HEK293T (cell line): ENCODE results near the gene ST3GAL4.

Experiments
- CTCF ChIA-PET: fragments of 350-600 bp; formaldehyde crosslinking; extraction: SDS; loops from one replicate; lab custom pipeline; 2021; ENCODE audit warnings: antibody characterized with exemption, inconsistent platforms; lab: Yijun Ruan, JAX
- POLR2A ChIA-PET: fragments of 350-600 bp; formaldehyde crosslinking; extraction: SDS; loops from one replicate; lab custom pipeline; 2020; ENCODE audit warnings: antibody characterized with exemption, inconsistent platforms; lab: Yijun Ruan, JAX
- DNase-seq: peaks from one replicate; pipeline ENCODE4 v3.0.0; 2012; ENCODE audit warnings: mixed read lengths; ENCODE audit errors: extremely low spot score
- ARNT ChIP-seq: fragments of 450-650 bp; IDR thresholded peaks from 2 replicates; pipeline ENCODE4 v1.6.1; 2017; ENCODE audit warnings: mild to moderate bottlenecking
- BHLHE40 ChIP-seq: fragments of 450-650 bp; IDR thresholded peaks from 2 replicates; pipeline ENCODE4 v1.6.1; 2016; ENCODE audit warnings: mild to moderate bottlenecking, moderate library complexity, borderline replicate concordance
- CTBP1 ChIP-seq: fragments of 450-650 bp; IDR thresholded peaks from 2 replicates; pipeline ENCODE4 v1.6.1; 2016; ENCODE audit warnings: borderline replicate concordance
- ELF4 ChIP-seq: fragments of 450-650 bp; IDR thresholded peaks from 2 replicates; pipeline ENCODE4 v1.6.1; 2017; ENCODE audit warnings: antibody characterized with exemption
- FOXA1 ChIP-seq: fragments of 450-650 bp; IDR thresholded peaks from 2 replicates; pipeline ENCODE4 v1.6.1; 2016; ENCODE audit warnings: mild to moderate bottlenecking
- FOXK2 ChIP-seq: fragments of 450-650 bp; IDR thresholded peaks from 2 replicates; pipeline ENCODE4 v1.6.1; 2016; ENCODE audit warnings: mild to moderate bottlenecking
- FOXM1 ChIP-seq: fragments of 450-650 bp; IDR thresholded peaks from 2 replicates; pipeline ENCODE4 v1.6.1; 2017; ENCODE audit warnings: mild to moderate bottlenecking, borderline replicate concordance
- HDGF ChIP-seq: fragments of 450-650 bp; IDR thresholded peaks from 2 replicates; pipeline ENCODE4 v1.6.1; 2017; ENCODE audit warnings: antibody characterized with exemption, borderline replicate concordance
- L3MBTL2 ChIP-seq: fragments of 450-650 bp; conservative IDR thresholded peaks from 2 replicates; pipeline ENCODE4 v1.6.1; 2016; ENCODE audit warnings: mild to moderate bottlenecking
- LEF1 ChIP-seq: fragments of 450-650 bp; IDR thresholded peaks from 2 replicates; pipeline ENCODE4 v1.6.1; 2017; ENCODE audit warnings: mild to moderate bottlenecking, borderline replicate concordance
- NFRKB ChIP-seq: fragments of 450-650 bp; IDR thresholded peaks from 2 replicates; pipeline ENCODE4 v1.6.1; 2016; ENCODE audit warnings: mild to moderate bottlenecking, moderate library complexity
- SP1 ChIP-seq: fragments of 450-650 bp; IDR thresholded peaks from 2 replicates; pipeline ENCODE4 v1.6.1; 2017
- SUZ12 ChIP-seq: fragments of 450-650 bp; IDR thresholded peaks from 2 replicates; pipeline ENCODE4 v1.6.1; 2016; ENCODE audit warnings: mild to moderate bottlenecking
- TARDBP ChIP-seq: fragments of 450-650 bp; IDR thresholded peaks from 2 replicates; pipeline ENCODE4 v1.6.1; 2016
- ZNF384 ChIP-seq: fragments of 450-650 bp; IDR thresholded peaks from 2 replicates; pipeline ENCODE4 v1.6.1; 2016
- TF ChIP-seq, protein P1 (sequence below): fragments of 450-650 bp; IDR thresholded peaks from 2 replicates; pipeline ENCODE4 v1.6.1; 2016

ST3GAL4 gene

DNA sequence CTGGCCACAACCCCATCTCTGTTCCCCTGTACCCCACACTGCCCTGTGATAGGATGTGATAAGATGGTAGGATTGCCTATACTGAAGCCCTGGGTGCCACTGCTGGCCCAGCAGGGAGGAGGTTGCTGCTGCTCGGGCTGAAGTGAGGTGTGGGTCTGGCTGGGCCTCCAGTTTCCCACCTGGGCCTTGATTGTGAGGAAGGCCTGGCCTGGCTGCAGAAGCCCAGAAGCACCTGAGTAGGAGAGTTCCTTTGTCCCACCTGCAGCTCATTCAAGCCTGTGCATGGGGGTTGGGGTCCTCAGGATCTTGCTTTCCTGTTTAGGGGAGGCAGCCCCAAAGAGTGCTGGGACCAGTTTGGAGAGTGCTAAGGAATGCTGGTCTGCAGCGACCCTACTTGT, 3.3 kb downstream of the ST3GAL4 start:
- POLR2A ChIA-PET: no interaction called here
- no peak for DNase-seq

DNA sequence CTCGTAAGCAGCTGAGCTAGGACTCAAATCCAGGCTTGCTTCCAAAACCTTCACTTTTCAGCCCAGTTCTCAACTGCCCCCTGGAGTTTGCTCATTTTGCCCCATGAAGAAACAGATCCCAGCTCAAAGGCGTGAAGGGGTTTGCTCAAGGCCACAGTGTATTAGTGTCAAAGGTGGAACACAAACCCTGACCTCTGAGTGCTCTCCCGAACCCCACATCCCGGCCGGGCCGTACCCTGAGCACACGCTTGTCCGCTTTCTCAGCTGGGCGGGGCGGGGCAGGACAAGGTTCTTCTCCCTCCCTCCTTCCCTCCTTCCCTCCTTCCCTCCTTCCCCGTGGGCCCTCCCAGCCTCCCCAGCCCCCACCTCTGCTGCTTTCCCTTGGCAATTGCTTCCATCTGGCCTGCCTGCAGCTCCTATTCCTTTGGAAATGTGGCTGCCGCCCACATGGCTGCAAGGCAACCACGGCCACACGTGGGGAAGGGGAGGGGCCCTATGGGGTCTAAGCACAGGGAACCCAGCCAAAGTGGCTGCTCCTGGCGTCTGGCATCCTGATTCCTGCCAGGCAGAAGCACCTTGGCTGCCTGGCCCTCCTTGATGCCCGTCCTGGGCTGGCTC, 4.1 kb downstream of the ST3GAL4 start:
- DNase-seq: no peak
- ChIA-PET POLR2A (no interaction called here), CTCF (interaction anchor here (0.6 to 0.9 kb wide), 2 partner anchors 11 to 49 kb away, joined by 3 to 5 read pairs; no protein-coding TSS in a partner anchor)
- TF ChIP-seq CTBP1 (no peak), SP1 (no peak), L3MBTL2 (no peak), FOXK2 (no peak), FOXM1 (no peak), BHLHE40 (no peak), ELF4 (no peak), ARNT (no peak), NFRKB (no peak)
- TF ChIP-seq, protein P1, sequence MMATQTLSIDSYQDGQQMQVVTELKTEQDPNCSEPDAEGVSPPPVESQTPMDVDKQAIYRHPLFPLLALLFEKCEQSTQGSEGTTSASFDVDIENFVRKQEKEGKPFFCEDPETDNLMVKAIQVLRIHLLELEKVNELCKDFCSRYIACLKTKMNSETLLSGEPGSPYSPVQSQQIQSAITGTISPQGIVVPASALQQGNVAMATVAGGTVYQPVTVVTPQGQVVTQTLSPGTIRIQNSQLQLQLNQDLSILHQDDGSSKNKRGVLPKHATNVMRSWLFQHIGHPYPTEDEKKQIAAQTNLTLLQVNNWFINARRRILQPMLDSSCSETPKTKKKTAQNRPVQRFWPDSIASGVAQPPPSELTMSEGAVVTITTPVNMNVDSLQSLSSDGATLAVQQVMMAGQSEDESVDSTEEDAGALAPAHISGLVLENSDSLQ: no peak

More for the DNA sequence above, 3.3 kb downstream of the ST3GAL4 start:
- TF ChIP-seq CTBP1 (no peak), SP1 (no peak), NFRKB (no peak)
- CTCF ChIA-PET: interaction anchor here (0.6 to 0.9 kb wide), 3 partner anchors 12 to 49 kb away, joined by 3 to 5 read pairs (median 3); no protein-coding TSS in a partner anchor

DNA sequence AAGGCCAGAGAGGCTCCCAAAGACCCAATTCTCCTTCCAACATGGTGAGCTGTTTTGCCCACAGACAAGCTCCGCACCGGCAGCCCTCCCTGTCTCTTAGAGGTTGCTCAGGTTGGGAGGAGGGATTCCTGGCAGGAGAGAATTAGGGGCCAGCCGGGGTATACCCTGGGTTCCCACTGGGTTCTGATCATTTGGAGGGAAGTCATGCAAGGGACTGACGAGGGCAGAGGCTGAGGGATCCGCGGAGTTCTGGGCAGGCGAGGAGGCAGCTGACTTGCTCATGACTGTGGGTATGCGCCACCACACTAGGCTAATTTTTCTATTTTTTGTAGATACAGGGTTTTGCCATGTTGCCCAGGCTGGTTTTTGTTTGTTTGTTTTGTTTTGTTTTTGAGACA, 4.6 kb downstream of the ST3GAL4 start:
- ChIA-PET POLR2A (interaction anchor here (1.2 kb wide), 1 partner anchor 56 kb away, joined by 3 read pairs; the partner anchor contains the start of gene DCPS), CTCF (no interaction called here)
- TF ChIP-seq FOXK2 (no peak), ARNT (no peak), FOXA1 (no peak), ELF4 (no peak), L3MBTL2 (no peak), BHLHE40 (no peak), LEF1 (no peak), SP1 (no peak), ZNF384 (no peak)
- TF ChIP-seq, protein P1: no peak

DNA sequence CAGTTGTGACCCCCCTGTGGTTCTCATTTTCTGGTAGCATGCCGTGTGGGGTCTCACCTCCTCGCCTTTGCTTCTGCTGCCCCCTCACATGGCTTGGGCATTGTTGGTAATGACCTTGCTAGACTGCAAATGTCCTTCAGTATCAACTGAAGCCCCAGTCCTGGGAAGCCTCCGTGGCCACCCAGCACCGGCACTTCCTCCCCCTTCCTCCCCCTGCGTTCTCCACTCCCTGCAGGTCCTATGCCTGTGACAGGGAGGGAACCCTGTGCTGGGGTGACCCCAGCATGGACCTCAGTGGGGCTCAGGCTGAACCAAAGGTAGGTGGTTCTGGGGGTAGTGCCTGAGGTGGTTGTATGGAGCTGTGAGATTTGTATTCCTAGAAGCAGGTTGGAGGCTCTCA, 5.9 kb downstream of the ST3GAL4 start:
- no peak for DNase-seq
- ChIA-PET CTCF (interaction anchor here (0.6 kb wide), 1 partner anchor 68 kb away, joined by 4 read pairs; no protein-coding TSS in a partner anchor), POLR2A (no interaction called here)
- no peak for TF ChIP-seq FOXM1
- no peak for TF ChIP-seq LEF1
- TF ChIP-seq FOXK2: no peak
- no peak for TF ChIP-seq FOXA1
- TF ChIP-seq SP1: no peak
- no peak for TF ChIP-seq HDGF
- TF ChIP-seq L3MBTL2: no peak
- TF ChIP-seq, protein P1: no peak
- no peak for TF ChIP-seq BHLHE40
- TF ChIP-seq ARNT: no peak
- no peak for TF ChIP-seq SUZ12
- no peak for TF ChIP-seq NFRKB
- no peak for TF ChIP-seq ELF4
- TF ChIP-seq ZNF384: no peak
- TF ChIP-seq CTBP1: no peak
- TF ChIP-seq TARDBP: no peak

More for the DNA sequence above, 4.6 kb downstream of the ST3GAL4 start:
- no peak for DNase-seq

DNA sequence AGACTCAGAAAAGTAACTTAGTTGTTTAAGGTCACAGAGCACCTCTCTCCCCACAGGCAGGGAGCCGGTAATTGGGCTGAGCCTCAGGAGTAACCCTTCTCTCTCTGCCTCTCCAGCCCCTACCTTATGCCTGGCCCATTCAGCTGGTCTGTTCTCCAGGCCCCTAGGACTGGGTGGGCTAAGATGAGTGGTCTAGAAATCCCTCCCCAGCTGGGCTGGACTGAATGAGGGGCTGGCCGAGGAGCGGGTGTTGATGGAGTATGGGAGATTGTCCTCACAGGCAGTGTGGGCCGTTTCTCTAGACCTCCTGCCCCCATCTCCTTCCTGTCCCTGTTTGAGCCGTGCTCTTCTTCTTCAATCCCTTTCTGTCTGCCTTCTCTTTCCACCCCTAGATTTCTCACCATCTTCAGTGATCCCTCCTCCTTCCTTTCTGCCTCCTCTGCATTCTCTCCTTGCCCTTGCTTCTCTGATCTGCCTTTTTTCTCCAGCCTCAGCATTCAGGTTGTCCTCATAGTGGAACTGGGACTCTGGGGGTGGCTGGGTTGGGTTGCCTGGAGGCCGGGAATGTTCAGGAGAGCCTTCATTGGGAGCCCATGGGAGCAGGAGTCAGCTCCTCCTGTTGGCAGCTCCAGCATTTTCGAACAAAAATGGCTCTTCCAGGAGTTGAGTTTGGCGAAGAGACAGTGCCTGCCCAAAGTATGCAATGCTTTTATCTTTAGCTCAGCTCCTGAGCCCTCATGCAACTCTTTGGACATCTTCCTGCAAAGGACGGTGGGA, 7.6 kb downstream of the ST3GAL4 start:
- TF ChIP-seq, protein P1: no peak
- TF ChIP-seq CTBP1 (no peak), NFRKB (no peak)
- no peak for DNase-seq
- CTCF ChIA-PET: no interaction called here
- POLR2A ChIA-PET: interaction anchor here (1.2 to 1.4 kb wide), 2 partner anchors 8 to 59 kb away, joined by 5 to 6 read pairs; partner anchors contain the start of genes DCPS and ST3GAL4
